Measurements from ENCODE around the gene MS4A4A. TPM values are rescaled to one million over a fixed set of nuclear protein-coding genes. Genes with fewer than 3 reads are reported as not detected.
"Not testable (repeated sequence)": the region's sequence is repeated elsewhere in the genome, so short reads cannot be mapped to it uniquely, and the experiment has no call there.

MS4A4A gene
- total RNA-seq (2014; rRNA removed; shearing (Covaris generic)) = not detected in 2 replicates
- not detected in 2 replicates for polyA plus RNA-seq (2015; cell fraction: cytosol; rRNA removed)
- not detected in 2 replicates for polyA plus RNA-seq (2015; cell fraction: nucleus; rRNA removed)

DNA sequence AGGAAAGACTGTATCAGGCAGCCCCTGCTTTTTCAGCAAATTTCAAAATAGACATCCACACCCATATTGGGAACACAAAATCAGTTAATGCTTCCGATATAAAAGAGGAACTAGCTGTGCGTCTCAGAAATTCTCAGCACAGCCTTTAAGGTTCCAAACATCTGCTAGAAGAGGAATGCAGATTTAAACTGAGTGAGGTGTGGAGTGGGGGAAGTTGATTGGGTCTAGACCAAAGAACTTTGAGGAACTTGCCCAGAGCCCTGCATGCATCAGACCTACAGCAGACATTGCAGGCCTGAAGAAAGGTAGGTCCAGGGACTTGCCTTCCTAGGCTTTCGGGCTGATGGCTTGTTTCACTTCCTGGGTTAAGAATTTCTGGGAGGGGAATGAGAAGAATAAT, at the start of gene MS4A4A:
TSS of gene MS4A4A (plus strand) at position 255 of the 400 bp plus-strand sequence. CDS start at position 265, 10 bp downstream.
- no peak for DNase-seq (ENCODE audit: low read depth)

DNA sequence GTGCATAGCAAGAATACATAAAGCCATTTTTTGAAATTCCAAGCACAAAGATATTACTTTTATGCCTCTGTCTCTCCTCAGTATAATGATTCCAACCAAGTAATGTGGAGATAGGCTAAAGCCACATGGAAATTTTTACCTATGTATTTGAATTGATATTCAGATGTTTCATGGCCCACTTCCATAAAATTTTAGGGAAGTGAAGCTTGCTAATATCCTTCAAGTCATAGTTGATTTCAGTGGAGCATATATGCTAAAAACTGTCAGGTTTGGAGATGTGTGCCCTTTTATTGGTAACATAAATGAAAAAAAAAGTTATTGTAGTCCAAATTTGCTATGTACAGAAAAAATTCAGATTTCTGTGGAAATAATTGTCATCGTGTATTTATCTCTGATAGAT, 49.8 kb upstream of the MS4A4A start:
- DNase-seq (ENCODE audit: low read depth) = no peak

DNA sequence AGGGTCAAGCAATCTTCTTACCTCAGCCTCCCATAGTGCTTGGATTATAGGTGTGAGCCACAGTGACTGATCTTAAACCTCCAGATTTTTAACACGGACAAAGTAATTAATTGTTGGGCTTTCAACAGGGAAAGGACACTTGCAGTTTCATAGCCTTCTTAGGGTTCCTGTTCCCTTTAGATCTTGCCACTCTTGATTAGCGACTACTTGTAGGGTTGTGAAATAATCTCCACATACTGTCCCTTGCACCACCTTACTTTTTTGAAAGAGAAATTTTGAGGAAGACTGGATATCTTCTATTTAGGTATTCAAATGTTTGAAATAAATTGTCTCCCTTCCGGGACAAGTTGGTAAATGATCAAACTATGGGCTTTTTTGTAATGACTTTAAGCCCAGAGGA, 45.1 kb upstream of the MS4A4A start:
- DNase-seq (ENCODE audit: low read depth) = no peak

DNA sequence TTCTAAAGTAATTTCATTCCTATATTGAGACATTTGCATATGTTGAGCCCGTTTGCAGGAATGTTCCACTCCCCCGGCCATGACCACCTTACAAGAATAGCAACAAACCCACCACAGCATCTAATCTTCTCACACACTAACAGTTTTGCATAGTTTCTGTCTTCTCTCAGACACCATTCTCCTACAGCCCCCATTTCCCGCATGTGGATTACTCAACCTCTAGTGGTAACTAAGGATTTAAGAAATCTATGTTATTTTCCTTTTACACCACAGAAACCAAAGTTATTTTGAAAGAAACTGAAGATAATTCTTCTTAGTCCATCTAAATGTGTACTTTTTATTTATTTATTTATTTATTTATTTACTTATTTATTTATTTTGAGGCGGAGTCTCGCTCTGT, 39.8 kb upstream of the MS4A4A start:
- no peak for DNase-seq (ENCODE audit: low read depth)

DNA sequence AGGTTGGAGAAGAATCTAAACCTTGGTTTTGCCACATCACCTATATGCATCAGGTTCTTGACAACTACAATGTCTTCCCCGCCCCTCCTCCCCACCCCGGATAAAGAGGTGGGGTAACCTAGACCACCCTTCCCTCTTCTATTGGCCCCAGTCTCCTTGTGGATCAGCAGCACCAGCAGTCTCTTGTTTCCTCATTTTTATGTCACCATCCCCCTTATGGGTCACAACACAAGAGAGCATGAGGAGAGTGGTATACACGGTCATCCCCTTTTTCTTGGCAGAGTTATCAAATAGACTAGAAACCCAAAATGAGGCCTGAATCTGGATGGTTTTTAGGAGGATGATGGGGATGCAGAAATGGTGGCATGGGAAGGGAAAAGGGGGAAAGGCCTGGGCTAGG, 38.7 kb upstream of the MS4A4A start:
- DNase-seq (ENCODE audit: low read depth) = no peak

DNA sequence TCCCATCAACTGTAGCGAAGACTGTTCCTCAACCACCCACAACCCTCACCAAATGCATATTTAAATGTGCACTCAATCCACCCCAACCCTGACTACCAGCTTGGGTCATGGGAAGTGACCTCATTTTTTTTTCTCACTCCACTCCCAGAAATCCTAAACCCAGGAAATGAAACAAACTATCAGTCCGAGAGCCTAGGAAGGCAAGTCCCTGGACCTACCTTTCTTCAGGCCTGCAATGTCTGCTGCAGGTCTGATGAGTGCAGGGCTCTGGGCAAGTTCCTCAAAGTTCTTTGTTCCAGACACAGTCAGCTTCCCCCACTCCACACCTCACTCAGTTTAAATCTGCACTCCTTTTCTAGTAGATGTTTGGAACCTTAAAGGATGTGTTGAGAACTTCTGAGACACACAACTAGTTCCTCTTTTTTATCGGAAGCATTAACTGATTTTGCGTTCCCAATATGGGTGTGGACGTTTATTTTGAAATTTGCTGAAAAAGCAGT, 37.7 kb upstream of the MS4A4A start, which contains the start of gene MS4A4E:
TSS of gene MS4A4E (minus strand) at position 398 of the 500 bp plus-strand sequence. CDS start 13,082 bp downstream, outside the sequence.
- no peak for DNase-seq (ENCODE audit: low read depth)

DNA sequence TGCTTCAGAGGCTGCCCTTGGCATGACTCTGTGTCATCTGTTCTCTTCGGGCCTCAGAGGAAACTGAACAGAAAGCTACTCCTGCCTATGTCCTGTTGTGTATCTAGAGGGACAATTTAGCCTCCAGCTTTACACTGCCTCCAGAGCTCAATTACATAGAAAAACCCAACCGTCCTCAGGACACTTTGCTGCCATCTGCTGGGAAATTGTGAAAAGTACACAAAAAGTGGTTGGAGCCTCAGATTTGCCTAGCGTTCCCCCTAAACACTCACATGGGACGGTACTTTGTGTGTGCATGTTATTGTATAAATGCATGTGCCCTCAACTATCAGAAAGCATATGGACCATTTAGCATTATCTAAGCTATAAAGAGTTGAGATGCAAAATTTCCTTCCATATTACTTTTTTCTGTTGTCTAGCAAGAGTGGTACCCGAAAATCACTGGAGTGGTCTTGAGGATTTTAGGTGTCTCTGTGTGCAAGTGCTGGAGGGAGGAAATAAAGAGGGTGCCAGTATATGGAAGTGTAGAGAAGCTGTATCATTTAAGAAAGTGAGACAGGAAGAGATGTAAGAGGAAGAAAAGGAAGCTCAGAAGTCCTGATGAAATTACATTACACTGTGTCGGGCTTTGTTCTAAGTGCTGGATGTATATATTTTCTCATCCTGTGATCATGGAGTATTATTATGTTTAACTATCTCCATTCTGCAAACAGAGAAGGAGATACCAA, 28.8 kb upstream of the MS4A4A start:
- DNase-seq (ENCODE audit: low read depth) = peak; percentile 46

DNA sequence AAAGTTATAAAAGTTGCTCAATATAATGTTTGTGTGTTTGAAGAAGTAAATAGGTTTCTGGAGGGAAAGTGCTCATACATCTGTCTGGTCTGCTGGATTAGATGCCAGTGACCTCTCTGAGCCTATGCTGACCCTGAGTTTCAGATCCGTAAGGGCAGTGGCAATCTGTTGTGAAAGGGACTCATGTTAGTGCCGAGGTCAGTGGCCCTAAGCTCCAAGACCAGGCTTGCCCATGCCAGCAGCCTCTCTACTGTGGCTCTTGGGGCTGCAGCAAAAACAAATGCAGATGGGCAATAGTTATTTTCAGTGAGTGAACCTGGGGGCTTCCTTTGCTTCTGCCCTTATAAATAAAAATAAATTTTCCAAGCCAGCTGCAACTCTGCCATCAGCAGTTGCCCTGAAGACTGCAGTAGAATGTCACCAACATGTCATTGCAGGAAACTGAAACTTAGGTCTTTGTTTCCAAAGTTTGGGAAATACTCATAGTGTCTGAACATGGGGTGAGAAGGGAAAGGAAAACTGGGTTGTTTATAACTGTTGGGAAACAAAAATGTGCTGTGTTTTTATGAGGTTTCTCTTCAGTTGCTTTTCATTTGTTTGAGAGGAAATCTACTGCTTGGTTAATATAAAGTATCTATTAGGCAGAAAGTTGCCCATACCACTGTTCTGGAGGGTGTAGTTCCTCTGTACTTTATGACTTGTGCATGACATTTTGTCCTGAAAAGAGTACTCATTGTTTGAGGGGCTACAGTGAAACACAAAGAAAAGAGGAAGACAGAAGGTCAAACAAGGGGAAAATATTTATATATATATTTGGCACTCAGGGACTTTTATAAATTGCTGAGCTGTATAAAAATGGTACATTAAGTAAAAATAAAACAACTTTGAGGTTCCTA, 28.0 kb upstream of the MS4A4A start:
- DNase-seq (ENCODE audit: low read depth) = no peak

DNA sequence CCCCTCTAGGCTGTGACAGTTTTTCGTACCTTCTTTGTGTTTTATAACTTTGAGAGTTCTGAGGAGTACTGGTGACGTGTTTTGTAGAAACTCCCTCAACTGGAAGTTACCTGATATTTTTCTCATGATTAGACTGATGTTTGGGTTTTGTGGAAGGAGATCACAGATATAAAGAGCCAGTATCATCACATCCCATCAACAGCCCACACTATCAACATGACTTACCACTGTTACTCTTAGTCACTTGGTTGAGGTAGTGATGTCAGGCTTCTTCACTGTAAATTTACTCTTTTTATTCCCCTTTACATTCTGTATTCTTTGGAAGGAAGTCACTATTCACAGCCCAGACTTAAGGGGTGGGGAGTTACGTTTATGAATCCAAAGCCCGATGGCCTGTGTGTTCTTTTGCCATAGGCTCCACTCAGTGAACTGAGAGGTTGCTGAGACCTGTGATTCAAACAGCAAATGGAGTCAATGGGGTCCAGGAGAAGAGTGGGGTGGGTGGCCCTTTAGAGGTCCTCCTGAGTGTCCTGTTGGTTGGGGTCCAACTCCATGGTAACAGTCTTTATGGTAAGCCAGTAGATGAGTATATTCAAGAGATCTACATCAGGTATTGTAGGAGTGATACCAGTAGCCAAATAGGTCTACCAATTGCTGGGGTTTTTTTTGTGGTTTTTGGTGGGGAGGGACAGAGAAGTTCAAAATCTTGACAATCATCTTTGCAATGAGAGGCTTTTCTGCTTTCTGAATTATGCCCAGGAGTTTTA, 22.3 kb upstream of the MS4A4A start:
- no peak for DNase-seq (ENCODE audit: low read depth)

DNA sequence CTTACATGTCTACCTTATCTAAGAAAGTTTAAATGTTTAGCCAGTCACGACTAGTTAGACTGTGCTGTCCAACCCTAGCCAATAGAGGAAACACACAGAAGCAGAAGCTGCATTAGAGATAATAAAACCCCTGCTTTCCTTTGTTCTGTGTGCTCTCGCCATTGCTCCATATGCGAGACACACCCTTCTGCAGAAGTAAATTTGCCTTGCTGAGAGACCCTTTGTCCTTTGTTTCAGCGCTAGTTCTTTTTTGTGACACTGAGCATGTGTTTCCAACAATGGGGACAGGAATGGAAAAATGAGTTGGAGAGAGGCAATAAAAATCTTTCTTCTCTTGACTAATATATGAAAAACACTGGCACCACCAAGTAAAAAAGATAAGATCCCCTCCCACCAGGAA, 19.5 kb upstream of the MS4A4A start:
- DNase-seq (ENCODE audit: low read depth) = no peak

DNA sequence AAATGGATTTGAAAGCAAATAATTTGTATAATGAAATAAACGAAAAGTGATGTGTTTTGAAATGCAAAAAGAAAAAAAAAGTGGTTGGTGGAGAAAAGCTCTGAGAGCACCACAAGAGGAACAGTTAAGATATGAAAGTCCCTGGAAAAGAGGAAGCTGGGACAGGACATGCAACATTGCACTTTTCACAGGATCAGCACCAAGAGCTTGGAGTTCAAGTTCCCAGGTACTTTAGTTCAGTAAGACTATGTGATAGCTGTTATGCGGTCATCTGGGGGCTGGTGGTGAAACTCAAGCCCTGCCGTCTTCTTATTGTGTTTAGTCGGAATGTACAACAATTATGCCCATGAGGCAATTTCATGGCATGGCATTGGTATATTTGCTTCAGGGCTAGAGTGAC, 17.1 kb upstream of the MS4A4A start:
- no peak for DNase-seq (ENCODE audit: low read depth)

DNA sequence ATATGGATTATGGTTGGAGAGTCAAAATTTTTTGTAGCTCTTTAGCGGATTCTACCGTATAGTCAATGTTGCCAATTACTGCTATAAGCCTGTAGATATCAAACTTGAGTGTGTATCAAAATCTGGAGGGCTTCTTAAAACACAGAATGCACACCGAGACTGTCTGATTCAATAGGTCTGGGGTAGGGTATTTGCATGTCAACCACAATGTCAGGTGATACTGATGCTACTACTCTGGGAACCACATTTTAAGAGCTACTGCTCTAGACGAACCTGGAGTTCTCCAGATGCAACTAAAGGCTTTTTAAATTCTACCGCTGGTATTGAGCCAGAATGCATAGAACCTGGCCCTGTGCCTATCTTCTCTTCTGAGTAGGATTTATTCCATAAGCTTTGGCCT, 15.8 kb upstream of the MS4A4A start:
- DNase-seq (ENCODE audit: low read depth) = no peak

DNA sequence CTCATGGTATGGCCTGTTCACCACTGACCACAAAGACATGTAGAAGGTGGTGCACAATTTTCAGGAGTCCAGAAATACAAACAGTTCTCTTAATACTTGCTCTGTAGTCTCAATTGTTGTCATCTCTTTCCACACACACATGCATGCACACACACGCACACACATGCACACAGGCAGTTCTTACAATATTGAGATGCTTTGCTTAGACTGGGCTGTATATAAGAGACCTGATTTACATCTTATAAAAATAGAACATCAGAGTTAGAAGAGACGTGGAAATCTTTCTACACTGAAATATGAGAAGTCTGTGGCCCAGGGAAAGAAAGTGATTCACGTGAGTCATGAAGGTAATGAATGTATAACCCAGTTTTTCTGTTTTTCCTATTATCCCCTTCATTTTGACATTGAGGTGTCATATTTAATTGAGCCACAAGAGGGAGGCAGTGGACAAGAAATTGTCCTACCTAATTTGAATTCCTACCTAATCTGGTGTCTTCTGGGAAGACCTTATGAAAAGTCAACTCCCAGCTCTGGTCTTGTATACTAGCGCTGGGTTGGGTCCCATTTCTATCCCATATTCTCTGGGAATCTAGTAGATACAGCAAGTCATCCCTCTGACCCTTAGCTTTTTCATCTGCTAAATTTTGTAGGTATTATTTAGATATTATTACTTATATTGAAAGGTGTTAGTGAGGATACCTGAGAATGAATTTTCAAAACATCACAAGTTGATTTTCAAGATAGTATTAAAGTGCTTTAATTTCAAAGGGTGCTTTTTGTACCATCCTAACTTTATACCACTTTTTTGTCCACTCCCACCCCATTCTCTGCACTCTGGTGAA, 14.9 kb upstream of the MS4A4A start:
- peak; percentile 71 for DNase-seq (ENCODE audit: low read depth)

DNA sequence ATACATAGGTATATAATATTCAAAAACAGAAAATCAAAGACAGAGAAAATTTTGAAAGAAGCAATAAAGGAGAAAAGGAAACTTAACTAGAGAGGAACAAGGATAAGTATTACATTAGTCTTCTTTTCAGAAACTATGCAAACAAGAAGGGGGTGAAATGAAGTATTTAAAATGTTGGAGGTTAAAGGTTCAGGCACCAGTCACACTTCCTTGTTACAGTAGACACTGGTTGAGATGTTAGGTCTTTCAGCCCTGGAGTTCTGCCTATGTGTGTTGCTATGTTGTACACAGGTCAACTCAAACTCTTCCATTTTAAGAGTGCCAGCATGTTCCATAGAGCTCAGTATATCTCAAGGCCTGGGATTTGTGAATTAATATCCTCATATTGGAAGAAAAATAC, 6.0 kb upstream of the MS4A4A start:
- no peak for DNase-seq (ENCODE audit: low read depth)

DNA sequence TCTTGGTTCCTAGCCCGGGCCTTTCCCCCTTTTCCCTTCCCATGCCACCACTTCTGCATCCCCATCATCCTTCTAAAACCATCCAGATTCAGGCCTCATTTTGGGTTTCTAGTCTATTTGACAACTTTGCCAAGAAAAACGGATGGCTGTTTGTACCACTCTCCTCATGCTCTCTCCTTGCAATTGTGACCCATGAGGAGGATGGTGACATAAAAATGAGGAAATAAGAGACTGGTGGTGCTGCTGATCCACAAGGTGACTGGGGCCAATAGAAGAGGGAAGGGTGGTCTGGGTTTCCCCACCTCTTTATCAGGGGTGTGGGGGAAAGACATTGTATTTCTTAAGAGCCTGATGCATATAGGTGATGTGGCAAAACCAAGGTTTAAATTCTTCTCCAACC, 1.0 kb downstream of the MS4A4A start:
- no peak for DNase-seq (ENCODE audit: low read depth)

DNA sequence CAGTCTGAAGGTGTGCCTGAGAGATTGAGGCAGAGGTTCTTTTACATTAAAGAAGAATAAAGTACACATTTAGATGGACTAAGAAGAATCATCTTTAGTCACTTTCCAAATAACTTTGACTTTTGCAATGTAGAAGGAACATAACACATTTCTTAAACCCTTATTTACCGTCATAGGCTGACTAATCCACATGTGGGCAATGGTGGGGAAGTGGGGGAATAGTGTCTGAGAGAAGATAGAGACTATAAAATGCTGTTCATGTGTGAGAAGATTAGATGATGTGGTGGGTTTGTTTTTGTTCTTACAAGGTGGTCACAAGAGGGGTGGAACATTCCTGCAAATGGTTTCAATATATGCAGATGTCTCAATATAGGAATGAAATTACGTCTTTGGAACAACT, 1.8 kb downstream of the MS4A4A start:
- no peak for DNase-seq (ENCODE audit: low read depth)

DNA sequence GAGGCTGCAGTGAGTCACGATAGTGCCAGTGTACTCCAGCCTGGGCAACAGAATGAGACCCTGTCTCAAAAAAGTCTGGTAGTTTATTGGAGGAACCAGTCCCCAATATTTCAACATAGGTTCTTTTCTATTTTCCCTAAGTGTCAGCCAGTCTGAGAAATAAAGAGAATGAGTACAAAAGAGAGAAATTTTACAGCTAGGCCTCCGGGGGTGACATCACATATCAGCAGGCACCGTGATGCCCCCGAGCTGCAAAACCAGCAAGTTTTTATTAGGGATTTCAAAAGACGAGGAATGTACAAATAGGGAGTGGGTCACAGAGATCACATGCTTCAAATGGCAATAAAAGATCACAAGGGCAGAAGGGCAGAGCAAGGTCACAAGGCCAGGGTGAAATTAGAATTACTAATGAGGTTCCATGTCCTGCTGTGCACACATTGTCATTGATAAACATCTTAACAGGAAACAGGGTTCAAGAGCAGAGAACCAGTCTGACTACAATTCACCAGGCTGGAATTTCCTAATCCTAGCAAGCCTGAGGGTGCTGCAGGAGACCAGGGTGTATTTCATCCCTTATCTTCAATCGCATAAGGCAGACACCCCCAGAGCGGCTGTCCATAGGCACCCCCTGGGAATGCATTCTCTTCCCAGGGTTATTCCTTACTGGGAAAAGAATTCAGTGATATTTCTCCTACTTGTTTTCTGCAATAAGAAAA, 5.1 kb downstream of the MS4A4A start:
- not testable (repeated sequence) for DNase-seq (ENCODE audit: low read depth)

DNA sequence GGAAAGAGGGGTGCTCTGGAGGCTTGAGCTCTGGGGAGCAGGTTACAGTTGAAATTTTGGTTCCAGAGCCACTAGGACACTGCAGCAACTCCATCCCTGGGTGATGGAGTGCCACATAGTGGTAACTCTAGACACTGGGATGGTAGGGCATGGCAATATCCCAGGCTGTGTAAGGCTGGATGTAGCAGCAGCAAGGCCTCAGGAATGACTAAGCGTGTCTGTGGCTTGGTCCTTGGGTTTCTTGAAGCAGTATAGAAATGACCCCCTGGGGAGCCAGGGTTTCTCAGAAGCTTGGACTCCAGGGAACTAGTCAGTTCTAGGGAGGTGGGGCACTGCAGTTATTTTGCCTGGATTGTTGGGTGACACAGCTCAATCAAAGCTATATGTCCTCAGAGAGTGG, 8.1 kb downstream of the MS4A4A start:
- peak; percentile 78 for DNase-seq (ENCODE audit: low read depth)

DNA sequence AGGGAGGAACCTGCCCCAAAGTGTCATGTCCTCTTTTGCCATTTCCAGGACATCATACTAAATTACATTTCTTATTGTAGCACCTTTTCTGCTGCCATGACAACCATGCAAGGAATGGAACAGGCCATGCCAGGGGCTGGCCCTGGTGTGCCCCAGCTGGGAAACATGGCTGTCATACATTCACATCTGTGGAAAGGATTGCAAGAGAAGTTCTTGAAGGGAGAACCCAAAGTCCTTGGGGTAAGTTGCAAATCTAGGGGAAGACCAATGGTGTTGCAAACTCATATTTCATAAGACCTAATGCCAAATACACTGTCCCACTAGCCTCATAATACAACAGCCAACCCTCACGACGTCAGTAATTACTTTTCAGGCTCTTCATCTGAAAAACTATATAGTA, 11.7 kb downstream of the MS4A4A start:
- no peak for DNase-seq (ENCODE audit: low read depth)

DNA sequence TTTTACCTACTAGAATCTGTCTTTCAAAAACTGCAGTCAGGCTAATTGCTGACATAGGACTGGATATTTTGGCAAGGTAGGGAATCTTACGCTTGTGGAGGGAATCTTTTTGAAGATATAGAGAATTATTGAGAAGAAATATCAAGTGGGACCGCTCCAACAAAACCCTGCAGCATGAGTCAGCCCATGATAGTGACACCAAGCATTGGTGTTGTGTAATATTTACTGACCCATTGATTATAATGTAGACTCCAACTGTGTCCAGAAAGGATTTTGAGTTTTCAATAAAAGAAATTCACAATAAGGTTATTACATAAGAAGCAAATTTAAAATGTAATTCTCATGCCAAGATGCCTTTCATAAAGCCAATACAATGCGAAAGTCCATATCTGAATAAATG, 20.7 kb downstream of the MS4A4A start:
- no peak for DNase-seq (ENCODE audit: low read depth)

Data from HT1080 (cell line).